Gastroesophageal sphincter (tissue), 3 donors: Measurements from ENCODE around the gene ABHD16A.

Experiments used
- CTCF ChIP-seq, 4 experiments: fragments of 200-600 bp in 2 of 4; fragments of 450-650 bp in 2 of 4; sonication (generic) in 1 of 4; IDR thresholded peaks; one replicate each; pipeline ENCODE4 v1.5.1; 2017 to 2019; ENCODE audit warnings: antibody characterized with exemption in 4 of 4, mild to moderate bottlenecking in 2 of 4, moderate library complexity in 2 of 4
- EP300 ChIP-seq: sonication (generic); formaldehyde crosslinking; IDR thresholded peaks from one replicate; pipeline ENCODE4 v1.6.1; 2017; ENCODE audit warnings: antibody characterized with exemption, mild to moderate bottlenecking
- POLR2A ChIP-seq, 2 donors: fragments of 450-650 bp; IDR thresholded peaks; one replicate each; pipeline ENCODE4 v1.6.1; 2017; ENCODE audit warnings: antibody characterized with exemption in 2 of 2, mild to moderate bottlenecking in 2 of 2, moderate library complexity in 1 of 2
- POLR2AphosphoS5 ChIP-seq: sonication (generic); formaldehyde crosslinking; IDR thresholded peaks from one replicate; pipeline ENCODE4 v1.6.1; 2017; ENCODE audit warnings: antibody characterized with exemption

- TF ChIP-seq CTCF (IDR thresholded peaks at IDR 0.05) (peak in 1 of 4 experiments; percentile 18), POLR2A (IDR thresholded peaks at IDR 0.05) (peak; percentile 61 to 70), POLR2AphosphoS5 (peak; percentile 71), EP300 (no peak)
Observed at GRCh38 chr6:31665501-31666336, 37.4 kb downstream of the ABHD16A start, which contains the start of gene CSNK2B.
